ENCODE data around the gene TRMT61A. TPM values are rescaled to one million over a fixed set of nuclear protein-coding genes. Genes with fewer than 3 reads are reported as not detected.
A peak's percentile ranks its signal among the peaks of the same experiment; 100 is the strongest.

The TRMT61A gene
- total and polyA plus RNA-seq, 9 of the 15 experiments (the other 6 are each of a cell fraction or from before 2014, with no cell fraction given): 0.10 to 24.8 (median 5.1) TPM

GRCh38 chr14:103548463-103549351 lies 19.7 kb downstream of the TRMT61A start:
- BruUV-seq (replicated peaks): no TSS peak
- no peak for FAIRE-seq
- Histone ChIP-seq H3K9ac (ENCODE audit: insufficient read depth in 1 of 2, low read depth in 2 of 2, low read length in 2 of 2) (no peak overlapping the region), H3K4me2 (ENCODE audit: insufficient read depth, low read length) (no peak overlapping the region), H3K4me1 (replicated peaks in 1 of 2; ENCODE audit: control insufficient read depth in 2 of 2, insufficient read depth in 2 of 2, low read length in 2 of 2) (peaks cover 0 to 69% of the 10 kb centered on the region in 2 experiments; a peak in 2 of 5 replicates), H2AFZ (ENCODE audit: low read depth, low read length) (no peak overlapping the region), H3K79me2 (ENCODE audit: control insufficient read depth, insufficient read depth, low read length) (no peaks in the 10 kb centered on the region), H4K20me1 (replicated peaks; ENCODE audit: control insufficient read depth, insufficient read depth, low read length) (peaks cover 7% of the 10 kb centered on the region), H3K36me3 (ENCODE audit: control insufficient read depth, insufficient read depth, low read length) (no peaks in the 10 kb centered on the region), H3K9me1 (ENCODE audit: control insufficient read depth, insufficient read depth, low read length) (no peaks in the 10 kb centered on the region), H3K4me3 (no peak overlapping the region), H3K27me3 (ENCODE audit: control insufficient read depth in 2 of 2, insufficient read depth in 2 of 2, low read length in 2 of 2) (no peaks in the 10 kb centered on the region), H3K9me3 (replicated peaks; ENCODE audit: control insufficient read depth, insufficient read depth, low read depth, low read length) (no peaks in the 10 kb centered on the region), H3K27ac (ENCODE audit: extremely low read depth, low read depth, low read length) (no peak overlapping the region)
- intact Hi-C loops (cut with micrococcal nuclease) (loop anchor here (5.0 to 10.0 kb wide), 2 partner anchors 46 to 474 kb away; no protein-coding TSS in a partner anchor), in situ Hi-C loops (cut with MboI) (no loop called here)
- POLR2A ChIA-PET: interaction anchor here (0.9 kb wide), 1 partner anchor 13 kb away, joined by 4 read pairs; no protein-coding TSS in a partner anchor
- ATAC-seq: no peak
- 43% methylated on average over 15 of the region's 27 CpGs for WGBS (ENCODE audit: insufficient coverage, low coverage, missing lambda C conversion rate)
- CTCF ChIA-PET (ENCODE audit: low intra/inter-chr PET ratio): no interaction called here
- TF ChIP-seq MAX (CRISPR knock-in tag; IDR thresholded peaks at IDR 0.05): 0 out of 2 replicates have a peak, but pooled peaks have one; percentile 28
- TF ChIP-seq ZNF639 (CRISPR knock-in tag; conservative IDR thresholded peaks at IDR 0.05 in 1 of 2, IDR thresholded peaks at IDR 0.05 in 1 of 2): no peak
- no peak for DNase-seq (ENCODE audit: extremely low read depth in 1 of 4, low spot score in 3 of 4)

Data from K562 (cell line).